K562 (cell line): ENCODE data around the gene AMIGO1. TPM values are rescaled to one million over a fixed set of nuclear protein-coding genes. Genes with fewer than 3 reads are reported as not detected.
A peak's percentile ranks its signal among the peaks of the same experiment; 100 is the strongest.

ENCODE experiments used
- CREBBP ChIP-seq: IDR thresholded peaks from one replicate; pipeline ENCODE4 v1.6.1; 2012; ENCODE audit warnings: low read depth, mild to moderate bottlenecking, control low read depth, inconsistent platforms, low read length
- DPF2 ChIP-seq: fragments of 450-650 bp; IDR thresholded peaks from 2 replicates; pipeline ENCODE4 v1.6.1; 2016
- E2F3 ChIP-seq: fragments of 250-450 bp; sonication (Bioruptor Pico); IDR thresholded peaks from 2 replicates; pipeline ENCODE4 v1.4.0; 2020; ENCODE audit warnings: mild to moderate bottlenecking
- ID3 ChIP-seq, 2 experiments: fragments of 250-450 bp in 1 of 2; fragments of 450-650 bp in 1 of 2; sonication (Bioruptor Pico) in 1 of 2; IDR thresholded peaks; 2 replicates each; pipeline versions ENCODE4 v1.6.1 to v1.8.0; 2016 to 2021; ENCODE audit warnings: mild to moderate bottlenecking in 2 of 2, moderate library complexity in 2 of 2, missing compliant biosample characterization in 1 of 2, missing genetic modification characterization in 1 of 2
- L3MBTL2 ChIP-seq: fragments of 450-650 bp; IDR thresholded peaks from 2 replicates; pipeline ENCODE4 v1.6.1; 2016; ENCODE audit warnings: mild to moderate bottlenecking, moderate library complexity
- LARP7 ChIP-seq: fragments of 450-650 bp; IDR thresholded peaks from 2 replicates; pipeline ENCODE4 v1.6.1; 2016
- MCM3 ChIP-seq: fragments of 450-650 bp; IDR thresholded peaks from 2 replicates; pipeline ENCODE4 v1.6.1; 2016
- NRF1 ChIP-seq, 2 experiments: fragments of 450-650 bp; IDR thresholded peaks in 1 of 2; conservative IDR thresholded peaks in 1 of 2; 2 replicates each; pipeline ENCODE4 v1.6.1; 2014; ENCODE audit warnings: mild to moderate bottlenecking in 2 of 2
- RBM14 ChIP-seq: fragments of 200-400 bp; formaldehyde crosslinking; IDR thresholded peaks from 2 replicates; pipeline ENCODE4 v1.6.1; 2018; ENCODE audit warnings: low read depth, mild to moderate bottlenecking, low read length, moderate library complexity, borderline replicate concordance; ENCODE audit not compliant: insufficient read depth
- SOX6 ChIP-seq: fragments of 450-650 bp; IDR thresholded peaks from 2 replicates; pipeline ENCODE4 v1.6.1; 2014; ENCODE audit warnings: mild to moderate bottlenecking
- SP1 ChIP-seq: sonication (generic); formaldehyde crosslinking; IDR thresholded peaks from 2 replicates; pipeline ENCODE4 v1.8.1; 2022; ENCODE audit warnings: mild to moderate bottlenecking, missing genetic modification reagents
- TARDBP ChIP-seq: fragments of 450-650 bp; IDR thresholded peaks from 2 replicates; pipeline ENCODE4 v1.6.1; 2016
- ZC3H11A ChIP-seq: IDR thresholded peaks from 2 replicates; pipeline ENCODE4 v1.6.1; 2012; ENCODE audit warnings: low read depth, low read length, improper control_type of control experiment
- ZNF232 ChIP-seq: sonication (generic); formaldehyde crosslinking; IDR thresholded peaks from 2 replicates; pipeline ENCODE4 v1.8.0; 2022; ENCODE audit warnings: mild to moderate bottlenecking, missing genetic modification reagents
- polyA plus RNA-seq, 8 experiments: library from polyadenylated mRNA; depleted of rRNA in 4 of 8; stranded (reverse) in 5 of 8; unstranded in 3 of 8; fragments of >200 nt; fragmentation: Nextera tagmentation in 2 of 8; fragmentation: Illumina TruSeq in 1 of 8; extraction: Ambion mirVana in 2 of 8; extraction: Trizol in 1 of 8; gene quantifications; 2 replicates each; pipeline versions ENCODE4 v1.2.1 to v1.2.3, GENCODE V29; 2011 to 2014; ENCODE audit warnings: inconsistent platforms in 1 of 8, missing spikeins in 1 of 8
- total RNA-seq, 7 experiments: library from RNA; depleted of rRNA in 6 of 7; stranded (reverse); fragments of >200 nt in 6 of 7; fragmentation: Illumina TruSeq in 2 of 7; extraction: Trizol in 2 of 7; gene quantifications; 2 replicates each; pipeline versions ENCODE4 v1.2.1 to v1.2.3, GENCODE V29; 2011 to 2021; ENCODE audit warnings: low replicate concordance in 1 of 7
- TF ChIP-seq, protein P1 (sequence below): fragments of 200-800 bp; sonication (Bioruptor generic); IDR thresholded peaks from 2 replicates; pipeline ENCODE4 v1.6.1; 2017; ENCODE audit warnings: missing genetic modification characterization, missing compliant biosample characterization
- TF ChIP-seq, protein P2 (sequence below): fragments of 450-650 bp; conservative IDR thresholded peaks from 2 replicates; pipeline ENCODE4 v1.6.1; 2016; ENCODE audit warnings: missing genetic modification characterization, low read depth, mild to moderate bottlenecking, missing compliant biosample characterization, moderate library complexity
- TF ChIP-seq, protein P3 (sequence below): fragments of 450-650 bp; IDR thresholded peaks from 2 replicates; pipeline ENCODE4 v1.6.1; 2016; ENCODE audit warnings: low read depth, mild to moderate bottlenecking, moderate library complexity
- TF ChIP-seq, protein P4 (sequence below): fragments of 250-450 bp; sonication (Bioruptor Pico); IDR thresholded peaks from 2 replicates; pipeline ENCODE4 v1.4.0; 2020

AMIGO1 gene
- total and polyA plus RNA-seq, 9 of the 15 experiments (the other 6 are each of a cell fraction or from before 2014, with no cell fraction given) = 0.24 to 1.0 (median 0.54) TPM

GRCh38 chr1:109548321-109549267, 39.1 kb upstream of the AMIGO1 start, which contains the start of gene GNAI3 (continued):
- TF ChIP-seq, protein P1, sequence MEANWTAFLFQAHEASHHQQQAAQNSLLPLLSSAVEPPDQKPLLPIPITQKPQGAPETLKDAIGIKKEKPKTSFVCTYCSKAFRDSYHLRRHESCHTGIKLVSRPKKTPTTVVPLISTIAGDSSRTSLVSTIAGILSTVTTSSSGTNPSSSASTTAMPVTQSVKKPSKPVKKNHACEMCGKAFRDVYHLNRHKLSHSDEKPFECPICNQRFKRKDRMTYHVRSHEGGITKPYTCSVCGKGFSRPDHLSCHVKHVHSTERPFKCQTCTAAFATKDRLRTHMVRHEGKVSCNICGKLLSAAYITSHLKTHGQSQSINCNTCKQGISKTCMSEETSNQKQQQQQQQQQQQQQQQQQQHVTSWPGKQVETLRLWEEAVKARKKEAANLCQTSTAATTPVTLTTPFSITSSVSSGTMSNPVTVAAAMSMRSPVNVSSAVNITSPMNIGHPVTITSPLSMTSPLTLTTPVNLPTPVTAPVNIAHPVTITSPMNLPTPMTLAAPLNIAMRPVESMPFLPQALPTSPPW (CRISPR knock-in tag) = peak; percentile 83
- TF ChIP-seq DPF2 = no peak; the same call in none of the 2 replicates
- TF ChIP-seq, protein P2, sequence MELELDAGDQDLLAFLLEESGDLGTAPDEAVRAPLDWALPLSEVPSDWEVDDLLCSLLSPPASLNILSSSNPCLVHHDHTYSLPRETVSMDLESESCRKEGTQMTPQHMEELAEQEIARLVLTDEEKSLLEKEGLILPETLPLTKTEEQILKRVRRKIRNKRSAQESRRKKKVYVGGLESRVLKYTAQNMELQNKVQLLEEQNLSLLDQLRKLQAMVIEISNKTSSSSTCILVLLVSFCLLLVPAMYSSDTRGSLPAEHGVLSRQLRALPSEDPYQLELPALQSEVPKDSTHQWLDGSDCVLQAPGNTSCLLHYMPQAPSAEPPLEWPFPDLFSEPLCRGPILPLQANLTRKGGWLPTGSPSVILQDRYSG (tag) = no peak
- peak; percentile 75; the same call in 1 of the 2 replicates for TF ChIP-seq SP1 (CRISPR knock-in tag)
- no peak; the same call in 1 of the 2 replicates for TF ChIP-seq SOX6
- no peak for TF ChIP-seq CREBBP
- no peak for TF ChIP-seq ZC3H11A
- TF ChIP-seq L3MBTL2 = peak; percentile 73
- 0 out of 2 replicates have a peak, but pooled peaks have one; percentile 71 for TF ChIP-seq LARP7
- TF ChIP-seq TARDBP = peak; percentile 31; the same call in 1 of the 2 replicates
- no peak for TF ChIP-seq ZNF232 (CRISPR knock-in tag)
- TF ChIP-seq, protein P3, sequence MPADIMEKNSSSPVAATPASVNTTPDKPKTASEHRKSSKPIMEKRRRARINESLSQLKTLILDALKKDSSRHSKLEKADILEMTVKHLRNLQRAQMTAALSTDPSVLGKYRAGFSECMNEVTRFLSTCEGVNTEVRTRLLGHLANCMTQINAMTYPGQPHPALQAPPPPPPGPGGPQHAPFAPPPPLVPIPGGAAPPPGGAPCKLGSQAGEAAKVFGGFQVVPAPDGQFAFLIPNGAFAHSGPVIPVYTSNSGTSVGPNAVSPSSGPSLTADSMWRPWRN = no peak
- no peak for TF ChIP-seq MCM3
- TF ChIP-seq RBM14 = no peak
- peak in 1 of 2 experiments; percentile 36; a peak in 2 of 4 replicates for TF ChIP-seq NRF1 (conservative IDR thresholded peaks at IDR 0.05 in 1 of 2, IDR thresholded peaks at IDR 0.05 in 1 of 2)
- no peak for TF ChIP-seq ID3 (CRISPR knock-in tag; IDR thresholded peaks at IDR 0.05)
- no peak for TF ChIP-seq ID3 (tag; IDR thresholded peaks at IDR 0.05)
- no peak for TF ChIP-seq E2F3 (CRISPR knock-in tag)
- TF ChIP-seq, protein P4, sequence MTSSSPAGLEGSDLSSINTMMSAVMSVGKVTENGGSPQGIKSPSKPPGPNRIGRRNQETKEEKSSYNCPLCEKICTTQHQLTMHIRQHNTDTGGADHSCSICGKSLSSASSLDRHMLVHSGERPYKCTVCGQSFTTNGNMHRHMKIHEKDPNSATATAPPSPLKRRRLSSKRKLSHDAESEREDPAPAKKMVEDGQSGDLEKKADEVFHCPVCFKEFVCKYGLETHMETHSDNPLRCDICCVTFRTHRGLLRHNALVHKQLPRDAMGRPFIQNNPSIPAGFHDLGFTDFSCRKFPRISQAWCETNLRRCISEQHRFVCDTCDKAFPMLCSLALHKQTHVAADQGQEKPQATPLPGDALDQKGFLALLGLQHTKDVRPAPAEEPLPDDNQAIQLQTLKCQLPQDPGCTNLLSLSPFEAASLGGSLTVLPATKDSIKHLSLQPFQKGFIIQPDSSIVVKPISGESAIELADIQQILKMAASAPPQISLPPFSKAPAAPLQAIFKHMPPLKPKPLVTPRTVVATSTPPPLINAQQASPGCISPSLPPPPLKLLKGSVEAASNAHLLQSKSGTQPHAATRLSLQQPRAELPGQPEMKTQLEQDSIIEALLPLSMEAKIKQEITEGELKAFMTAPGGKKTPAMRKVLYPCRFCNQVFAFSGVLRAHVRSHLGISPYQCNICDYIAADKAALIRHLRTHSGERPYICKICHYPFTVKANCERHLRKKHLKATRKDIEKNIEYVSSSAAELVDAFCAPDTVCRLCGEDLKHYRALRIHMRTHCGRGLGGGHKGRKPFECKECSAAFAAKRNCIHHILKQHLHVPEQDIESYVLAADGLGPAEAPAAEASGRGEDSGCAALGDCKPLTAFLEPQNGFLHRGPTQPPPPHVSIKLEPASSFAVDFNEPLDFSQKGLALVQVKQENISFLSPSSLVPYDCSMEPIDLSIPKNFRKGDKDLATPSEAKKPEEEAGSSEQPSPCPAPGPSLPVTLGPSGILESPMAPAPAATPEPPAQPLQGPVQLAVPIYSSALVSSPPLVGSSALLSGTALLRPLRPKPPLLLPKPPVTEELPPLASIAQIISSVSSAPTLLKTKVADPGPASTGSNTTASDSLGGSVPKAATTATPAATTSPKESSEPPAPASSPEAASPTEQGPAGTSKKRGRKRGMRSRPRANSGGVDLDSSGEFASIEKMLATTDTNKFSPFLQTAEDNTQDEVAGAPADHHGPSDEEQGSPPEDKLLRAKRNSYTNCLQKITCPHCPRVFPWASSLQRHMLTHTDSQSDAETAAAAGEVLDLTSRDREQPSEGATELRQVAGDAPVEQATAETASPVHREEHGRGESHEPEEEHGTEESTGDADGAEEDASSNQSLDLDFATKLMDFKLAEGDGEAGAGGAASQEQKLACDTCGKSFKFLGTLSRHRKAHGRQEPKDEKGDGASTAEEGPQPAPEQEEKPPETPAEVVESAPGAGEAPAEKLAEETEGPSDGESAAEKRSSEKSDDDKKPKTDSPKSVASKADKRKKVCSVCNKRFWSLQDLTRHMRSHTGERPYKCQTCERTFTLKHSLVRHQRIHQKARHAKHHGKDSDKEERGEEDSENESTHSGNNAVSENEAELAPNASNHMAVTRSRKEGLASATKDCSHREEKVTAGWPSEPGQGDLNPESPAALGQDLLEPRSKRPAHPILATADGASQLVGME = no peak
